Measurements from ENCODE around the gene CTNNBL1. TPM values are rescaled to one million over a fixed set of nuclear protein-coding genes. Genes with fewer than 3 reads are reported as not detected.

CTNNBL1 gene
- total RNA-seq, 1 experiment from 2014 or later, result 45.2 TPM

DNA sequence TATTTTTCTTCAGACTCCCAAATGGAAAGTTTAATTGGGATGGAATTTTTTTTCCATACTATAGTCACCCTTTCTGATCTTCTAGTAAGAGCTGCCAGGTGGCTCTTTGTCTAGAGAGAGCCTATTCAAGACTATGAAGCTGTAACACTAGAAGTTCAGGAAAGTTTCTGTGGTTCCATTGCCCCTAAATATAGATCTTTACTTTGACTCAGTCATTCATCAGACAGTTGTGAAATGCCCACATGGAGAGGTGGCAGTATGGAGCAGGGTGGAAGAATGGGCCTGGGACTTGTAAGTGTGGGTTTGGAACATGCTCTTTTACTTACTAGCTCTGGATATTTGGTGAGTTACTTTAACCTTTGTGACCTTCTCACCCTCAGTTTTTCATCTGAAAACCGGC lies 87.8 kb downstream of the CTNNBL1 start:
- peaks cover 10% of the 10 kb centered on the region for H3K36me3 Mint-ChIP-seq (ENCODE audit: insufficient read depth, unreplicated experiment)
- intact Hi-C loops (cut with micrococcal nuclease), result no loop called here
- TF ChIP-seq, protein P1, sequence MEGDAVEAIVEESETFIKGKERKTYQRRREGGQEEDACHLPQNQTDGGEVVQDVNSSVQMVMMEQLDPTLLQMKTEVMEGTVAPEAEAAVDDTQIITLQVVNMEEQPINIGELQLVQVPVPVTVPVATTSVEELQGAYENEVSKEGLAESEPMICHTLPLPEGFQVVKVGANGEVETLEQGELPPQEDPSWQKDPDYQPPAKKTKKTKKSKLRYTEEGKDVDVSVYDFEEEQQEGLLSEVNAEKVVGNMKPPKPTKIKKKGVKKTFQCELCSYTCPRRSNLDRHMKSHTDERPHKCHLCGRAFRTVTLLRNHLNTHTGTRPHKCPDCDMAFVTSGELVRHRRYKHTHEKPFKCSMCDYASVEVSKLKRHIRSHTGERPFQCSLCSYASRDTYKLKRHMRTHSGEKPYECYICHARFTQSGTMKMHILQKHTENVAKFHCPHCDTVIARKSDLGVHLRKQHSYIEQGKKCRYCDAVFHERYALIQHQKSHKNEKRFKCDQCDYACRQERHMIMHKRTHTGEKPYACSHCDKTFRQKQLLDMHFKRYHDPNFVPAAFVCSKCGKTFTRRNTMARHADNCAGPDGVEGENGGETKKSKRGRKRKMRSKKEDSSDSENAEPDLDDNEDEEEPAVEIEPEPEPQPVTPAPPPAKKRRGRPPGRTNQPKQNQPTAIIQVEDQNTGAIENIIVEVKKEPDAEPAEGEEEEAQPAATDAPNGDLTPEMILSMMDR (IDR thresholded peaks at IDR 0.05; ENCODE audit: unreplicated experiment), result no peak
- H3K4me1 Mint-ChIP-seq (ENCODE audit: insufficient read depth, unreplicated experiment), result no peaks in the 10 kb centered on the region
- ChIA-PET POLR2A (interaction anchor here (0.6 to 1.3 kb wide), 4 partner anchors 13 to 25 kb away, joined by 3 to 4 read pairs (median 3); no protein-coding TSS in a partner anchor), CTCF (interaction anchor here (0.6 to 1.2 kb wide), 5 partner anchors 8 to 1943 kb away, joined by 3 to 5 read pairs (median 3); partner anchors contain the start of gene BPI)
- H3K27me3 Mint-ChIP-seq (ENCODE audit: insufficient read depth, unreplicated experiment), result no peaks in the 10 kb centered on the region
- no TSS peak for BruUV-seq (replicated peaks)
- H3K27ac Mint-ChIP-seq (ENCODE audit: low read depth, unreplicated experiment), result no peak overlapping the region
- H3K9me3 Mint-ChIP-seq (ENCODE audit: unreplicated experiment), result no peaks in the 10 kb centered on the region
- no peak overlapping the region for H3K4me3 Mint-ChIP-seq (ENCODE audit: unreplicated experiment)
- peak; percentile 5 for DNase-seq (ENCODE audit: unreplicated experiment)

DNA sequence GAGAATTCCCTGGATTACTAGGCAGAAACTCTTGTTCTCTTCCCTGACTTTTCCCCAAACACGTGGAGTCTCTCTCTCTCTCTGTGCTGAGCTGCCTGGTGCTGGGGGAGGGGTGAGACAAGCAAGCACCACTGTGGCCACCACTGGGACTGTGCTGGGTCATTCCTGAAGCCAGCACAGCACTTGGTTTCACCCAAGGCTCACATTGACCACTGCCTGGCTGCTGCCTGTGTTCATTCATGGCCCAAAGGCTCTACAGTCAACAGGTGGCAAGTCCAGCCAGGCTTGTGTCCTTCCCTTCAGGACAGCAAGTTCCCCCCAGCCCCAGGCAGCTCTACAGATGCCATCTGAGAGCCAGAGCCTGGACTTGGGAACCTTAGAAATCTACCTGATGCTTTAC lies 92.2 kb downstream of the CTNNBL1 start:
- H3K4me1 Mint-ChIP-seq (ENCODE audit: insufficient read depth, unreplicated experiment), result no peaks in the 10 kb centered on the region
- H3K27me3 Mint-ChIP-seq (ENCODE audit: insufficient read depth, unreplicated experiment), result no peaks in the 10 kb centered on the region
- TF ChIP-seq, protein P1 (IDR thresholded peaks at IDR 0.05; ENCODE audit: unreplicated experiment), result no peak
- POLR2A ChIA-PET, result no interaction called here
- H3K27ac Mint-ChIP-seq (ENCODE audit: low read depth, unreplicated experiment), result no peak overlapping the region
- BruUV-seq (replicated peaks), result no TSS peak
- H3K36me3 Mint-ChIP-seq (ENCODE audit: insufficient read depth, unreplicated experiment), result peaks cover 31% of the 10 kb centered on the region
- H3K4me3 Mint-ChIP-seq (ENCODE audit: unreplicated experiment), result no peak overlapping the region
- intact Hi-C loops (cut with micrococcal nuclease), result no loop called here
- H3K9me3 Mint-ChIP-seq (ENCODE audit: unreplicated experiment), result no peaks in the 10 kb centered on the region
- DNase-seq (ENCODE audit: unreplicated experiment), result no peak
- CTCF ChIA-PET, result interaction anchor here (0.7 kb wide), 1 partner anchor 28 kb away, joined by 4 read pairs; no protein-coding TSS in a partner anchor

DNA sequence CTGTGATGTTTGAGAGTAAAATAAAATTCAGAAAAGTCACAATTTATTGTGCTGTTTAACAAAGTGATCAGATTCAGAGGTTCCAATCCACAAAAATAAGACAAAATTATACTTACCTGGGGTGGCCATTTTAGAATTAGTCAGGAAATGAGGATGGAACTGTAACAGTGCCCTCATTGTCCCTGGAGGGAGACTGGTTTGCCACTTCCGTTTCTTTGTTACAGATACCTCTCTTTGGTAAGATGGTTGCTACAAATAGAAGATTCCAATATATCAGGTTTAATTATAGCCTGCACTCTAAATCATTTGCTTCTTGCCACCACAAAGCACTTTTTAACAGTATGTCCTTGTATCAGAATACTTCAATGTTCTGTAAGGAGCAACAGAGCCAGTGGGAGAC lies 95.6 kb downstream of the CTNNBL1 start:
- no peaks in the 10 kb centered on the region for H3K27me3 Mint-ChIP-seq (ENCODE audit: insufficient read depth, unreplicated experiment)
- H3K9me3 Mint-ChIP-seq (ENCODE audit: unreplicated experiment), result peaks cover 7% of the 10 kb centered on the region
- POLR2A ChIA-PET, result no interaction called here
- CTCF ChIA-PET, result no interaction called here
- intact Hi-C loops (cut with micrococcal nuclease), result no loop called here
- BruUV-seq (replicated peaks), result no TSS peak
- H3K36me3 Mint-ChIP-seq (ENCODE audit: insufficient read depth, unreplicated experiment), result peaks cover 25% of the 10 kb centered on the region
- no peaks in the 10 kb centered on the region for H3K4me1 Mint-ChIP-seq (ENCODE audit: insufficient read depth, unreplicated experiment)
- no peak overlapping the region for H3K4me3 Mint-ChIP-seq (ENCODE audit: unreplicated experiment)
- no peak for DNase-seq (ENCODE audit: unreplicated experiment)
- TF ChIP-seq, protein P1 (IDR thresholded peaks at IDR 0.05; ENCODE audit: unreplicated experiment), result no peak
- H3K27ac Mint-ChIP-seq (ENCODE audit: low read depth, unreplicated experiment), result no peak overlapping the region

DNA sequence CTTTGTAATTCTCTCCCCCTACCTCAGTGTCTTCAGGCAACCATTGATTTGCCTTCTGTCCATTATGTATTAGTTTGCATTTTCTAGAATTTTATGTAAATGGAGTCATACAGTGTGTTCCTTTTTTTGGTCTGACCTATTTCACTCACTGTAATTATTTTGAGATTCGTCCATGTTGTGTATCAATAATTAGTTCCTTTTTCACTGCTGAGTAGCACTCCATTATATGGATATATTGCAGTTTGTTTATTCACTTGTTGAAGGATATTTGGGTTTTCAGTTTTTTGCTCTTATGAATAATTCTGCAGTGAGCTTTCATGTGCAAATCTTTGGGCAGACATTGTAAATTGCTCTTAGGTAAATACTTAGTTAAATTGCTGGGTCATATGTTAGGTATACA lies 97.1 kb downstream of the CTNNBL1 start:
- Mint-ChIP-seq H3K27ac (ENCODE audit: low read depth, unreplicated experiment) (no peak overlapping the region), H3K9me3 (ENCODE audit: unreplicated experiment) (peaks cover 7% of the 10 kb centered on the region), H3K27me3 (ENCODE audit: insufficient read depth, unreplicated experiment) (no peaks in the 10 kb centered on the region), H3K4me3 (ENCODE audit: unreplicated experiment) (no peak overlapping the region), H3K4me1 (ENCODE audit: insufficient read depth, unreplicated experiment) (no peaks in the 10 kb centered on the region), H3K36me3 (ENCODE audit: insufficient read depth, unreplicated experiment) (peaks cover 35% of the 10 kb centered on the region)
- intact Hi-C loops (cut with micrococcal nuclease), result no loop called here
- DNase-seq (ENCODE audit: unreplicated experiment), result no peak
- no TSS peak for BruUV-seq (replicated peaks)
- ChIA-PET CTCF (no interaction called here), POLR2A (no interaction called here)
- TF ChIP-seq, protein P1 (IDR thresholded peaks at IDR 0.05; ENCODE audit: unreplicated experiment), result no peak
